T follicular helper cell (primary cell): Measurements from ENCODE around the gene AP3M1.
"Not testable (repeated sequence)": the region's sequence is repeated elsewhere in the genome, so short reads cannot be mapped to it uniquely, and the experiment has no call there.

Source experiments
- DNase-seq: peaks from one replicate; pipeline ENCODE4 v3.0.0-alpha.2; 2020; ENCODE audit warnings: low read depth

Gene AP3M1

GRCh38 chr10:74163319-74164068 lies 12.9 kb upstream of the AP3M1 start:
- no peak for DNase-seq

GRCh38 chr10:74160013-74160412 lies 9.4 kb upstream of the AP3M1 start:
- DNase-seq: no peak

GRCh38 chr10:74156919-74157289 lies 6.3 kb upstream of the AP3M1 start:
- no peak for DNase-seq

- no peak for DNase-seq
These were observed 3.0 kb upstream of the AP3M1 start for GRCh38 chr10:74153676-74154075.

GRCh38 chr10:74153123-74153522 lies 2.5 kb upstream of the AP3M1 start:
- DNase-seq: no peak

- DNase-seq: no peak
These were observed 1.5 kb upstream of the AP3M1 start for GRCh38 chr10:74151879-74152722.

- peak; percentile 100 for DNase-seq
These were observed 606 bp upstream of the AP3M1 start, which contains the start of gene ADK for GRCh38 chr10:74150990-74151878. Gene ADK (plus strand): TSS chr10:74151221. CDS start chr10:74151279, 58 bp downstream.

GRCh38 chr10:74146980-74147379 lies 3.6 kb downstream of the AP3M1 start:
- DNase-seq: not testable (repeated sequence)

GRCh38 chr10:74145133-74145532 lies 5.5 kb downstream of the AP3M1 start:
- DNase-seq: no peak

GRCh38 chr10:74140553-74140952 lies 10.1 kb downstream of the AP3M1 start:
- DNase-seq: no peak

- no peak for DNase-seq
These were observed 10.6 kb downstream of the AP3M1 start for GRCh38 chr10:74139981-74140380.

- not testable (repeated sequence) for DNase-seq
These were observed 12.0 kb downstream of the AP3M1 start for GRCh38 chr10:74138596-74138995.

GRCh38 chr10:74137992-74138391 lies 12.6 kb downstream of the AP3M1 start:
- DNase-seq: no peak

- no peak for DNase-seq
These were observed 15.2 kb downstream of the AP3M1 start for GRCh38 chr10:74135452-74135851.

- no peak for DNase-seq
These were observed 16.5 kb downstream of the AP3M1 start for GRCh38 chr10:74133923-74134820.

- DNase-seq: no peak
These were observed 27.5 kb downstream of the AP3M1 start for GRCh38 chr10:74123081-74123480.

GRCh38 chr10:74122060-74122459 lies 28.6 kb downstream of the AP3M1 start:
- DNase-seq: no peak

- no peak for DNase-seq
These were observed 29.3 kb downstream of the AP3M1 start for GRCh38 chr10:74121368-74121767.

GRCh38 chr10:74120911-74121310 lies 29.7 kb downstream of the AP3M1 start:
- DNase-seq: no peak

- no peak for DNase-seq
These were observed 31.8 kb downstream of the AP3M1 start for GRCh38 chr10:74118804-74119203.

GRCh38 chr10:74117738-74118137 lies 32.9 kb downstream of the AP3M1 start:
- no peak for DNase-seq
